ENCODE data around the gene TASP1.
"Not testable (repeated sequence)": the region's sequence is repeated elsewhere in the genome, so short reads cannot be mapped to it uniquely, and the experiment has no call there.

Gene TASP1

DNA sequence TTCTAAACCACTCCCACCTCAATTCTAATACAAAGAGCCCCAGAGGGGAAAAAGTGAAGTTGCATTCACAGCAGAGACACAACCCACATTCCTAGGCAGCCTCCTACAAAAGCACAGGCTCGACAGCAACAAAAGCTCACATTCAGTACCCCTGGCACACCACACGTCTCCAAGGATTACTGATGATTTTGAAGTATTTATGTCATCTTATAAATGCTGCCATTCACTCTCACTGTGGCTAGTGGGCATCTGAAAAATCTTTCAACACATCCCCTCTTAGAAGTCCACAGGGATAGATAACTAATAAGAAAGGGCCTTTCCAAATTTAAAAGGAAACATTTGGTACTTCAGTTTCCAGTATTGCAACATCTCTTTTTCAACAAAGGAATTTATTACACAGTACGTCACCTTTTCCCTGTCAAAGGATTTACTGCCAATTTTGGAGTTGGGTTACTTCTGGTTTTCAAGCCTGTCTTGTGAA is 146.7 kb downstream of the TASP1 start:
- no peak for DNase-seq

- DNase-seq: peak; percentile 10
These were observed 151.5 kb downstream of the TASP1 start for GRCh38 chr20:13487202-13487601.

DNA sequence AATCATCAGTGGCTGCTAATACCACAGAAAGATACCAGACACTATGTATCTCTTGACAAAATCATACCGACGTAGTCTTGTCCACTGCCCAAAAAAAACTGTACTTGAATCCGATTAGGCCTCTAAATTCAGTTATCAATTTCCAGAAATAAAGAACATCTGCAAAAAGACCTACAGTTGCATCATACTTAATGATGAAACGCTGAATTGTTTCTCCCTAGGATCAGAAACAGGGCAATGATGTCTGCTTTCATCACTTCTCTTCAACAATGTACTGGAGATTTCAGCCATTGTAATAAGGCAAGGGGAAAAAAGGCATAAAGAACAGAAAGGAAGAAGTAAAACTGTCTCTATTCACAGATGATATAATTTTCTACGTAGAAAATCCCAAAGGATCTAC is 152.0 kb downstream of the TASP1 start:
- DNase-seq: no peak

DNA sequence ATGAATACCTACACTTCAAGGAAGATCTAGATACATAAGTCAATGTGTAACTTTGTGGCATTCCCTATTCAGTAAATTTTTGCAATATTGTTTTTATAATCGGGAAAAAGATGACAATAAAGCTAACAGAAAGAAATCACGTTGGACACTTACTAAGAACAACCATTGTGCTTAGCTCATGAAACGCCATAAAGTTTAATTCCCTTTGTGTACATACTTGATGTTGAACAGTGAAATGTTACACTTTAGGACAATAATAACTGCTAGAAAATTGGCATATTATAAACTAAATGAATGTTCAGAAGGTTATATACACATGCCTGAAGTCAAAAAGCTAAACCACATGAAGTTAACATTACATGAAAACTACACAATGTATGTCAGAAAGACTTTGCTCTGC is 153.2 kb downstream of the TASP1 start:
- DNase-seq: no peak

GRCh38 chr20:13485019-13485418 is 153.7 kb downstream of the TASP1 start:
- not testable (repeated sequence) for DNase-seq

DNA sequence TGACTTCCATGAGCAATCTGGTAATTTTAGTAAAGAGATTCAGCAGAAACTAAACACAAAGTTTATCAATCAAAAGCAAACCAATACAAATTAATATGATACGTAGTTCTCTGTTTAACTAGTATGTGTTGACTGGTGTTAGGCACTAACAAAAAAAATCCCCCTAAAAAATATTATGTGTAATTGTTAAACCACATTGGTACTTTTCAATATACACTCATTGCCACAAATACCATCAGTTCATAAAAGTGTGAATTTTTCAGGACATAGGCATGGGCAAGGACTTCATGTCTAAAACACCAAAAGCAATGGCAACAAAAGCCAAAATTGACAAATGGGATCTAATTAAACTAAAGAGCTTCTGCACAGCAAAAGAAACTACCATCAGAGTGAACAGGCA is 155.3 kb downstream of the TASP1 start:
- DNase-seq: not testable (repeated sequence)

DNA sequence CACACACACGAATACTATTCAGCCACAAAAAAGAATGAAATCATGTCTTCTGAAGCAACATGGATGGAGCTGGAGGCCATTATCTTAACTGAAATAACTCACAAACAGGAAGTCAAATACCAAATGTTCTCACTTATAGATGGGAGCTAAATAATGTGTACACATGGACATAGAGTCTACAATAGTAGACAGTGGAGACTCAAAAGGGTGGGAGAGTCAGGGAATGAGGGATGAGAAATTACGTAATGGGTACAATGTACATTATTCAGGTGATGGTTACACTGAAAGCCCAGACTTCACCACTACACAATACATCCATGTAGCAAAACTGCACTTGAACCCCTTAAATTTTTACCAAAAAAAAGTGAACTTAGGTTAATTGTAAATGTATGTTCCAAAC is 160.4 kb downstream of the TASP1 start:
- no peak for DNase-seq

- no peak for DNase-seq
These were observed 164.3 kb downstream of the TASP1 start for GRCh38 chr20:13474467-13474866.

GRCh38 chr20:13469262-13469661 is 169.5 kb downstream of the TASP1 start:
- DNase-seq: no peak

- DNase-seq: no peak
These were observed 170.6 kb downstream of the TASP1 start for GRCh38 chr20:13468166-13468565.

- no peak for DNase-seq
These were observed 174.0 kb downstream of the TASP1 start for GRCh38 chr20:13464702-13465101.

GRCh38 chr20:13461849-13462458 is 176.8 kb downstream of the TASP1 start:
- DNase-seq: no peak

DNA sequence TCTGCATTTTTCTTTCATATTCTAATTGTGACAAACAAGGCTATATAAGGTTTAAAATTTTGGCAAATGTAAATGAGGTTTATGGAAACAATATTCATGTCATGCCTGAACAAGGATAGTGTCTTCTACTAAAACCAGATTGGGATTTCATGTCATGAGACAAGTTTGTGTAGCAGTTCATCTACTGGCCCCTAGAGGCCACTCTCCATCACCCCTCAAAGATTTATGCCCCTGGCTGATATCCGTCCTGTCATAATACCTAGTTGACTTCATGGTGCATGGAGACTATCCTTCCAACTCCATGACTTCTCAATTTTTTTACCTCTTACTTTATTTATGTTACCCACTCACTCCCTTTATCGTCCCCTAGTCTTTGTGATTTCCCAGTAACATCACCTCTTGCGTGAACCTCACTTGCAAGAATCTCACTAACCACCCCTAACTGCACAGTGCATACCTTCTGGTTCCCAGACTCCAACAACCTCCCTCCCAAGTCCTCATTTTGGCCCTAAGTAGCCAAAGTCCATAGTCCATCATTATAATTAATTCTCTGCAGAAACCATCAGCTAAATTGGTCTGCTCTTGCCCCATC is 179.8 kb downstream of the TASP1 start:
- DNase-seq: peak; percentile 57

DNA sequence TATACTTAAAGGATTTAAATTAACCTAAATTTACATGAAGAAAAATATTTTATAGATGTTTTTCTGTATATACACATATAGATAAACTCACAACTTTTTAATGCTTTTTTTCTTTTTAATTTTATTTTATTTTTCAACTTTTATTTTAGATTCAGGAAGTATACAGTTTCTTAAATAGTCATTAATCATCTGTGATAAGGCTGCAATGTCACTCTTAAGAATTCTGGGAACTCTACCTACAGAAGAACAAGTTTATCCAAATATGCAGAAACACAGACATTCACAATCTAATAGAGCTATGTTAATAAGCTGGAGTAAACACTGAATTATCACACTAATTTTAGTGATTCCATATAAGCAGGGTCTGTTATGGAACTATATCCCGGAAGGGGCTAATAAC is 181.2 kb downstream of the TASP1 start:
- no peak for DNase-seq

GRCh38 chr20:13455713-13456112 is 183.0 kb downstream of the TASP1 start:
- DNase-seq: no peak

- no peak for DNase-seq
These were observed 185.4 kb downstream of the TASP1 start for GRCh38 chr20:13453367-13453766.

DNA sequence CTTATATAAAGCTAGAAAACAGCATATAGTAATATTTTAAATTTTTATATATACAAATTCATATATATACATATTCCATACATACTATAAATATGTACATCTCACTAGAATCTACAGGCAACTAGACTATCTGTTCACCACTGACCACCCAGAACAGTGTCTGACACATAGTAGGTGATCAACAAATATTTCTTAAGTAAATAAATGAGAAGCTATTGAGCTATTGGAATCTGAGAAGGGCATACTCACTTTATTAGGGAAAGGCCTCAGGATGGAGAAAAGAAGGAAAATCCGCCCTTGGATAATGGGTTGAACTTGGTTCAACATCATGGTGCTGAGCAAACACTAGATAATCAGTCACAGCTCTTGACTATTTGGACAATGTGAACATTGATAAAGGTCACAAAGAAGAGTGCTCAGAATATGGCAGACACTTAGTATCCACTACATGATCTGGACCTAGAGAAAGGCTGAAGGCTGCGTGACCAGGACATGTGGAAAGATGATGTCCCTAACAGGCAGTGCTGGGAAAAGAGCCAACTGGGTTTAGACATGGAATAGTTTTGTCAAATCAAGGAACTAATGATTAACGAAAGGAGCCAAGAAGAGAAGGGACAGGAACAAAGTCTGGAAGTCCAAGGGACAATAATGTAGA is 186.1 kb downstream of the TASP1 start:
- DNase-seq: no peak

DNA sequence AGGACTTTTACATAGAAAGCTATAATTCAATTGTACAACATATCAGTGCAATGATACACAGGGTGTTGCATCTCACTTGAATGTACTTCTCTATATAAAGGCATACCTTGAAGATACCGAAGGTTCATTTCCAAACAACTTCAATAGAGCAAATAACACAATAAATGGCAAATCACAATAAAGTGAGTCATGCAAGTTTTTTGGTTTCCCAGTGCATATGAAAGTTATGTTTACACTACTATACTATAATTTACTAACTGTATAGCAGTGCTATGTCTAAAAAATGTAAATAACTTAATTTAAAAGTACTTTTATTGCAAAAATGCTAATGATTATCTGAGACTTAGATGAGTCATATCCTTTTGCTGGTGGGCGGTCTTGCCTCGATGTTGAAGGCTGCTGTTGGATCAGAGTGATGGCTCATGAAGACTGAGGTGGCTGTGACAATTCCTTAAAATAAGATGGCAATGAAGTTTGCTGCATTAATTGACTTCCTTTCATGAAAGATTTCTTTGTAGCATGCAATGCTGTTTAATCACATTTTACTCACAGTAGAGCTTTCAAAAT is 188.8 kb downstream of the TASP1 start:
- DNase-seq: no peak

- no peak for DNase-seq
These were observed 191.1 kb downstream of the TASP1 start for GRCh38 chr20:13447385-13448180.

GRCh38 chr20:13443690-13444089 is 195.0 kb downstream of the TASP1 start:
- no peak for DNase-seq

DNA sequence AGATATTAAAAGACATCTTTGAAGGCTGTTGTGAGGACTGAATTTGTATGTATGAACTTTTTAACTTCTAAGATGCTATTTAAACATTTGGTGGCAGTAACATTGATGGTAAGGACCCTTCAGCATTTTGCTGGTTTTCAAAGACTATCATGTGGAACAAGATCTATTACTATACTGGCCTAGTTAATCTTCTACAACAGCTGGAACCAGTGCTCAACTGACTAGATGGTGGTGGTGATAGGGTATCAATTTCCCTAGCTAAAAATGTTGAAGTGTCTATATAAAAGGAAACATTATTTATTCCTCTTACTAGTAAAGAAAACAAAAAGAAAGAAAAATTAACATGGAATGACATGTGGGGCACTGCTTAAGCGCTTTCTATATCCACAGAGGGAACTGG is 195.7 kb downstream of the TASP1 start:
- DNase-seq: no peak

DNA sequence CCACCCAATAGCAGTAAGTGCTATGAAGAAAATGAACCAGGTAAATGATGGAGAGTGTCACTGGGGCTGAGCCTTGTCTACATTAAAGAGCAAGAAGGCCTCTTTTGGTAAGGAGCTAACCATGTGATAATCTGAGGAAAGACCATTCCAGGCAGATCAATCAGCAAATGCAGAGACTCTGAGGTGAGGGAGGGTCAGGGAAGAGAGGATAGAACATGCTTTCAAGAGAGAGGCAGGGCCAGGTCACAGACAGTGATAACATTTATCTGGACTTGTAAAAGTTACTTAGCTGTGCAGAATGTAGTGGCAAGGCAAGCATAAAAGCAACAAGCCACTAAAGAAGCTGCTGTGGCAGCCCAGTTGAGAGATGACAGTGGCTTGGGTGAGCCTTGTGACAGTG is 197.3 kb downstream of the TASP1 start:
- no peak for DNase-seq

DNA sequence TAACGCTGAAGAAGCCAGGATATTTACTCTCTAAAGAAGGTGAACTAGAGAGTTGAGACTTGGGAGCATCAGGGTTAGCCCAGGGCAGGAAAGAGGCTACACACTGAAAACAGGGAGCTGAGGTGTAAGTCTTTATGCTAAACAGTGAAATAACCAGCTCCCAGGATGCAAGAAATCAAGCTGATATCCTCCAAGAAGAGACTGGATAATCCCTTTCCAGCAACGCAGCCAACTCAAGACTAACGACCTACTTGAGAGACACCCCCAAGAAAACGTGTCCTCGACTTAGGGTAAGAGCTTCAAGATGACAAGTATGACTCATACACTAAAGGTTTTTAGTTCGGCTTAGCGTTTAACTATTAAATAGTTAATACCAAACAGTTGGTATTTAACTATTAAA is 202.2 kb downstream of the TASP1 start:
- no peak for DNase-seq
